Erythroblast (primary cell): ENCODE measurements around the gene RASL10A.

Experiments used
- GATA1 ChIP-seq: IDR thresholded peaks from 2 replicates; pipeline ENCODE4 v1.6.1; 2011; ENCODE audit warnings: low read depth, mild to moderate bottlenecking, control low read depth, low read length, moderate library complexity
- POLR2A ChIP-seq: IDR thresholded peaks from 2 replicates; pipeline ENCODE4 v1.6.1; 2011; ENCODE audit warnings: mild to moderate bottlenecking, low read length

DNA sequence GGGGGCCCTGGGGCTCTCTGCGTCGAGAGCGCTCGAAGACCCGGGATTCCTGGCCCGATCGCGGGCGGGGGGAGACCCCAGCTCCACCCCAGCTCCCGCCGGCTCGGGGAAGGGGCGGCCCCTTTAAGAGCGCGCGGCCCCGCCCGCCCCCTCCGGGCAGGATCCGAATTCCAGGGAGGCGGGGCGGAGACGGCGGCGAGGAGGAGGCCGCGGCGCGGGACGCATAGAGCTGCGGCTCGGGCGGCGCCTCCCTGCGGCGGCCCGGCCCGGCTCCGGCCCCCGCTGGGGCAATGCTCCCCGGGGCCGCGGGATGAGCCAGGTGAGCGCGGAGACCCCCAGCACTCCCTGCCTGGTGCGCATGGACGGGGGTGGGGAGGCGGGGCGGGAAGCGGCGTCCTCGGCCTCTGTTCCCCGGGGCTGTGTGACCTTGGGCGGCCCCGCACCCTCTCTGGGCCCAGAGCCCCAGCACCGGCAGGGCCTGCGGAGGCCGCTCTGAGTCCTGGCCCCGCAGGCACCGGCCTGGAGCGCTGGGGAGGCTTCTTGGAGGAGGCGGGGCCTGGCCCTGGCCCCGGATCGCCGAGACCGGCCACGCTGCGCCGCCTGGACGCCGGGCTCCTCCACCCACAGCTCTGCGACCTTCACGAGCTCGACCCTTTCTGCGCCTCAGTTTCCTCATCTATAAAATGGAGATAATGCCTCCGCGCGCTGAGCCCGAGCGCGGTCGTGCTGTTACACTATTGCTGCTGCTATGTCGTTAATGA, 8.5 kb downstream of the RASL10A start:
- TF ChIP-seq POLR2A (peak; percentile 19), GATA1 (no peak)
